Mammary epithelial cell (primary cell): ENCODE data around the gene UGGT2.

Experiments
- EZH2 ChIP-seq: IDR thresholded peaks from 2 replicates; pipeline ENCODE4 v1.6.1; 2012; ENCODE audit warnings: low read length, inconsistent platforms, borderline replicate concordance
- TF ChIP-seq, protein P1 (sequence below), 2 donors: IDR thresholded peaks in 1 of 2; conservative IDR thresholded peaks in 1 of 2; 2 replicates each; pipeline ENCODE4 v1.5.1; 2011 to 2012; ENCODE audit warnings: inconsistent platforms in 2 of 2, low read length in 2 of 2, mild to moderate bottlenecking in 2 of 2, control low read depth in 1 of 2, low read depth in 1 of 2; ENCODE audit not compliant: insufficient read depth in 1 of 2; ENCODE audit errors: extremely low read depth in 1 of 2

DNA sequence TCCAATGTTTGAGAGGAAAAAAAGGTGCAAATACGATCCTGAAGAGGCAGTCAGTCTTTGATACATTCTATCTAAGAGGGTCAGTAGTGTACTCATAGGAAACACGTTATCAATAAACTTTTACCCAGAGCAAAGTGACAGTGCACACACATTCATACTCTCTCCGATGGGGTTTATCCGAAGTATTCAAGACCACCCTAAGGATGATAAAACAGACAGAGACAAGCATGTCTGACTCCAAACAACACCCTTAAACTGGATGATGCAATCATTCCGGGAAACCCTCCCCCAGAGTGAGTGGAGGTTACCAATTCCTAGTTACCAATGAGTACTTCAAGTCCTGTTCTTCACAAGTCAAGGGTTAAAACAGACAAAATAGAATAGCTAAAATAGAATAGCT lies 297.1 kb downstream of the UGGT2 start:
- TF ChIP-seq, protein P1, sequence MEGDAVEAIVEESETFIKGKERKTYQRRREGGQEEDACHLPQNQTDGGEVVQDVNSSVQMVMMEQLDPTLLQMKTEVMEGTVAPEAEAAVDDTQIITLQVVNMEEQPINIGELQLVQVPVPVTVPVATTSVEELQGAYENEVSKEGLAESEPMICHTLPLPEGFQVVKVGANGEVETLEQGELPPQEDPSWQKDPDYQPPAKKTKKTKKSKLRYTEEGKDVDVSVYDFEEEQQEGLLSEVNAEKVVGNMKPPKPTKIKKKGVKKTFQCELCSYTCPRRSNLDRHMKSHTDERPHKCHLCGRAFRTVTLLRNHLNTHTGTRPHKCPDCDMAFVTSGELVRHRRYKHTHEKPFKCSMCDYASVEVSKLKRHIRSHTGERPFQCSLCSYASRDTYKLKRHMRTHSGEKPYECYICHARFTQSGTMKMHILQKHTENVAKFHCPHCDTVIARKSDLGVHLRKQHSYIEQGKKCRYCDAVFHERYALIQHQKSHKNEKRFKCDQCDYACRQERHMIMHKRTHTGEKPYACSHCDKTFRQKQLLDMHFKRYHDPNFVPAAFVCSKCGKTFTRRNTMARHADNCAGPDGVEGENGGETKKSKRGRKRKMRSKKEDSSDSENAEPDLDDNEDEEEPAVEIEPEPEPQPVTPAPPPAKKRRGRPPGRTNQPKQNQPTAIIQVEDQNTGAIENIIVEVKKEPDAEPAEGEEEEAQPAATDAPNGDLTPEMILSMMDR (conservative IDR thresholded peaks at IDR 0.05 in 1 of 2, IDR thresholded peaks at IDR 0.05 in 1 of 2; ENCODE audit: extremely low read depth in 1 of 2, insufficient read depth in 1 of 2, low read depth in 1 of 2, low read length in 2 of 2) = no peak
- no peak for TF ChIP-seq EZH2
